ENCODE data around the gene RPS3. TPM values are rescaled to one million over a fixed set of nuclear protein-coding genes. Genes with fewer than 3 reads are reported as not detected.
"Not testable (repeated sequence)": the region's sequence is repeated elsewhere in the genome, so short reads cannot be mapped to it uniquely, and the experiment has no call there.

Gene RPS3
- total RNA-seq, 3 donors from 2014 or later: 1,024 to 2,406 (median 1,978) TPM

DNA sequence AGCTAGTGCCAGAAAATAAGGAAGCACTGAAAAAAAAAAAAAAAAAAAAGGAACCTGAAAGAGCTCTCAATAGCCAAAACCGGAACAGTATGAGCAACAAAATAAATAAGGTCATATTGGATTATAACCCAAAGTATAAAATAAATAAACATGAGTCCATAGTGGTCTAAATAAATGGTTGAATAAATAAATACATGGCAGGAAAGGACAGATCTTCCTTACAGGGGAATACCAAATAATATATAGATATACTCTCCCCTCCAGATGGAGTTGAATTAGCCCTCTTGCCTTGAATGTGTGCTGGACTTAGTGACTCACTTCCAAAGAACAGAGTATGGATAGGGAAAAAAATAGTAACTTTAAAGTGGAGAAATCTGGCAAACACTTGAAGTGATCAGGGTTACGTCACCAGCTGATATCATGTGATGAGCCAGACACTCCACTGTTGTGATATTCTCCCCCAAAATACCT is 33.6 kb upstream of the RPS3 start:
- no peak overlapping the region for H3K27ac ChIP-seq
- TF ChIP-seq, protein P1, sequence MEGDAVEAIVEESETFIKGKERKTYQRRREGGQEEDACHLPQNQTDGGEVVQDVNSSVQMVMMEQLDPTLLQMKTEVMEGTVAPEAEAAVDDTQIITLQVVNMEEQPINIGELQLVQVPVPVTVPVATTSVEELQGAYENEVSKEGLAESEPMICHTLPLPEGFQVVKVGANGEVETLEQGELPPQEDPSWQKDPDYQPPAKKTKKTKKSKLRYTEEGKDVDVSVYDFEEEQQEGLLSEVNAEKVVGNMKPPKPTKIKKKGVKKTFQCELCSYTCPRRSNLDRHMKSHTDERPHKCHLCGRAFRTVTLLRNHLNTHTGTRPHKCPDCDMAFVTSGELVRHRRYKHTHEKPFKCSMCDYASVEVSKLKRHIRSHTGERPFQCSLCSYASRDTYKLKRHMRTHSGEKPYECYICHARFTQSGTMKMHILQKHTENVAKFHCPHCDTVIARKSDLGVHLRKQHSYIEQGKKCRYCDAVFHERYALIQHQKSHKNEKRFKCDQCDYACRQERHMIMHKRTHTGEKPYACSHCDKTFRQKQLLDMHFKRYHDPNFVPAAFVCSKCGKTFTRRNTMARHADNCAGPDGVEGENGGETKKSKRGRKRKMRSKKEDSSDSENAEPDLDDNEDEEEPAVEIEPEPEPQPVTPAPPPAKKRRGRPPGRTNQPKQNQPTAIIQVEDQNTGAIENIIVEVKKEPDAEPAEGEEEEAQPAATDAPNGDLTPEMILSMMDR (IDR thresholded peaks at IDR 0.05): no peak
- TF ChIP-seq POLR2AphosphoS5 (IDR thresholded peaks at IDR 0.05) (no peak), POLR2A (IDR thresholded peaks at IDR 0.05) (no peak)
- no peaks in the 10 kb centered on the region for H3K4me1 ChIP-seq
- no peaks in the 10 kb centered on the region for H3K9me3 ChIP-seq
- no peaks in the 10 kb centered on the region for H3K27me3 ChIP-seq
- no peak for DNase-seq (ENCODE audit: low spot score in 2 of 2)
- H3K36me3 ChIP-seq: no peaks in the 10 kb centered on the region
- intact Hi-C loops (cut with DNase I; ENCODE audit: low total_unique reads): no loop called here
- no peak overlapping the region for H3K4me3 ChIP-seq

DNA sequence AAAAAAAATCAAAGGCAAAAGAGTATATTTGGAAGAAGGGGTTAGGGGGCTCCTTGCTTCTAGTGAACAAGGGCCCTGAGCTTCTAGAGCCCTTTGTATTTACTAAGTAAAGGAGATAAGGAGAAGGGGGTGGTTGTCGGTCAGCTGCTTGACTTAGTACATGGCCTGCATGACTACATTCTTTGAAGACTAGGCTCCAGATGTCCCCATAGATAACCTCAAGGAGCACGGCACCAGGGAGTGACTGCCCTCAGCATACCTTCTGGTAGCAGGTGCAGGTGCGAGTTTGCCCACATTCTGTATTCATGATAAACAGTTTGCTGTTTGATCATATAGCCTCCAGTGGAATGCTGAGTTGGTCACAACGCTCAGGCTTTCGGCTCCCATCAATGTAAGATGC is 32.5 kb upstream of the RPS3 start:
- H3K9me3 ChIP-seq; H3K4me1 ChIP-seq; DNase-seq (ENCODE audit: low spot score in 2 of 2); H3K36me3 ChIP-seq; intact Hi-C loops (cut with DNase I; ENCODE audit: low total_unique reads); H3K27ac ChIP-seq; H3K27me3 ChIP-seq; H3K4me3 ChIP-seq: not testable (repeated sequence)

DNA sequence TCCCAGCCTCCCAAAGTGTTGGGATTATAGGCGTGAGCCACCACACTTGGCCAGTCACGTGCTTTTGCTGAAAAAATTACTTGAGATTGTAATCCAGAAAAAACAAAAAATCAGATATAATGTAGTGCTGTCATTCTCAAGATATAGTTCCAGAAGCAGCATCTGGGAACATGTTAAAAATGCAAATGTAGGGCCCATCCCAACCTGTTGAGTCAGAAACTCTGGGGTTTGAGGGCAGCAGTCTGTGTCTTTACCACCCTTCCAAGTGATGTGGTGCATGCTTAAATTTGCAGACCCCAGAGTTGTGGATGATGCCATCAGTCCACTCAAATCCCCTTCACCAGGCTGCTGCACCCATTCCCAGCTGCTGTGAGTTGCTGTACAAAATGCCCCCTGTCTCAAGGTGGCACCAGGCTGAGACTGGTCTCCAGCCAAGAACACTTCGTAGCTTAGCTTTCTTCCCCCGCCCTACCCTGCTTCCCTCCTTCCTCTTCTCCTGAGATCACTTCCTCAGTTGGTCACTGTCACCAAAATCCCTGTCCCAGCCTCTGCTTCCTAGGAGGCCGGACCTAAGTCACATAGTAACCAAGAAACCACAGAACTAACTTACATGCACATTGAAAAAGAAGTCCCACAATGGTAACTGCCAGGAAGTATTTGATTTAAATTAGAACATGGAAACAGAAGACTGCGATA is 29.6 kb upstream of the RPS3 start:
- H3K4me1 ChIP-seq: no peaks in the 10 kb centered on the region
- no peaks in the 10 kb centered on the region for H3K27me3 ChIP-seq
- H3K9me3 ChIP-seq: no peaks in the 10 kb centered on the region
- no peak for DNase-seq (ENCODE audit: low spot score in 2 of 2)
- H3K36me3 ChIP-seq: no peaks in the 10 kb centered on the region
- H3K27ac ChIP-seq: no peak overlapping the region
- no peak overlapping the region for H3K4me3 ChIP-seq
- intact Hi-C loops (cut with DNase I; ENCODE audit: low total_unique reads): no loop called here
- TF ChIP-seq POLR2A (IDR thresholded peaks at IDR 0.05): no peak
- TF ChIP-seq, protein P1 (IDR thresholded peaks at IDR 0.05): no peak
- TF ChIP-seq POLR2AphosphoS5 (IDR thresholded peaks at IDR 0.05): no peak

DNA sequence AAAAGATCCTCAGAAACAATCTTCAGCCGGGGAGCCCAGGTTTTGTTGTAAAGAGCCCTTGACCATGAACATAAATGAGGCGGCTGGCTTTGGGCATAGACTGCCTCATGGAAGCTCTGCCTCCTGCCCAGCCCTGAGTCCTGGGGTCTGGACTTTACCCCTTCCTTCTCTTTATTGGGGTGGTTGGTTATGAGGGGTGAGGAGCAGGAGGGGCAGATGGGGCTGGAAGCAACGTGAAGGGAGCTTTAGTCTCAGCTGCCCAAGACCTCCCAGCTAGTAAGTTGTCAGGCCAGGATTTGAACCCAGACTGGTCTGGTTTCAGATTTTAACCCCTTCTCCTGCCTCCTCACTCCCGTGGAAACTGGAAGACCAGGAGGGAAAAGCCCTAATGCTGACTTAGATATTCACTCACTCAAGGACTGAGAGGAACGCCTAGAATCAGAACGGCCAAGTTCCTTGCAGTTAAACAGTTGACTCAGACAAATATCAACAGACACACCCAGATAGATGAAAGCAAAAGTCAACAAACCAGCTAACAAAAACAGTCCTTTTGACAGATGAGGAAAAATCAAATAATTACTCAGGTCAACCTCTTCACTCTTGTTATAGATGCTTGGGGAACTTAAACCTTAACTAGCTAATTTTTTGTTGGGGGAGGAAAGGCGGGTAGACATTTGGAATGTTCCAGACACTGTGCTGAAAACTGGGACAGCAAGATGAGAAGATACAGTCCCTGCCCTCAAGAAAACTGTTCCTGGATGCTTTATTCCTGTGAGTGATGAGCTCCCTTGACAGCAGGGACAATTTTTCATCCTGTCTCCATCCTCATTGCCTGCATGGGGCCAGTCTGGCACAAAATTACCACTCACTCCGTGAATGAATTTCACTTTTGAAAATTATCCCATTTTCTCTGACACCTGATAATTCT is 27.1 kb upstream of the RPS3 start:
- peak overlapping the region; percentile 72 to 79 for H3K27ac ChIP-seq
- H3K27me3 ChIP-seq: no peaks in the 10 kb centered on the region
- intact Hi-C loops (cut with DNase I; ENCODE audit: low total_unique reads): no loop called here
- no peaks in the 10 kb centered on the region for H3K9me3 ChIP-seq
- DNase-seq (ENCODE audit: low spot score in 2 of 2): no peak
- no peaks in the 10 kb centered on the region for H3K4me1 ChIP-seq
- no peaks in the 10 kb centered on the region for H3K36me3 ChIP-seq
- no peak overlapping the region for H3K4me3 ChIP-seq
- TF ChIP-seq, protein P1 (IDR thresholded peaks at IDR 0.05): no peak
- no peak for TF ChIP-seq POLR2A (IDR thresholded peaks at IDR 0.05)
- TF ChIP-seq POLR2AphosphoS5 (IDR thresholded peaks at IDR 0.05): no peak

DNA sequence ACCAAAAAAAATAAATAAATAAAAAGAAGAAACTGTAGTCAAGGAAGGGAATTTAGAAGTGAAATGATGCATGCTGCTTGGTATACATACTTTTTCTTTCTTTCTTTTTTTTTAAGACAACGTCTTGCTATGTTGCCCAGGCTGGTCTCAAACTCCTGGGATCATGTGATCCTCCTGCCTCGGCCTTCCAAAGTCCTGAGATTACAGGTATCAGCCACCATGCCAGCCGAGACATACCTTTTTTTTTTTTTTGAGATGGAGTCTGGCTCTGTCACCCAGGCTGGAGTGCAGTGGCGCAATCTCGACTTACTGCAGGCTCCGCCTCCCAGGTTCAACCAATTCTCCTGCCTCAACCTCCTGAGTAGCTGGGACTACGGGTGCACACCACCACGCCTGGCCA is 26.1 kb upstream of the RPS3 start:
- no peak overlapping the region for H3K4me3 ChIP-seq
- H3K27ac ChIP-seq: peak overlapping the region in 1 of 2 donors; percentile 54
- H3K36me3 ChIP-seq: no peaks in the 10 kb centered on the region
- intact Hi-C loops (cut with DNase I; ENCODE audit: low total_unique reads): no loop called here
- DNase-seq (ENCODE audit: low spot score in 2 of 2): no peak
- H3K27me3 ChIP-seq: no peaks in the 10 kb centered on the region
- TF ChIP-seq POLR2AphosphoS5 (IDR thresholded peaks at IDR 0.05) (no peak), POLR2A (IDR thresholded peaks at IDR 0.05) (no peak)
- TF ChIP-seq, protein P1 (IDR thresholded peaks at IDR 0.05): no peak
- no peaks in the 10 kb centered on the region for H3K4me1 ChIP-seq
- H3K9me3 ChIP-seq: no peaks in the 10 kb centered on the region

All from breast epithelium (tissue), 4 donors.